ENCODE results near the gene CXCL12.

CXCL12 gene

DNA sequence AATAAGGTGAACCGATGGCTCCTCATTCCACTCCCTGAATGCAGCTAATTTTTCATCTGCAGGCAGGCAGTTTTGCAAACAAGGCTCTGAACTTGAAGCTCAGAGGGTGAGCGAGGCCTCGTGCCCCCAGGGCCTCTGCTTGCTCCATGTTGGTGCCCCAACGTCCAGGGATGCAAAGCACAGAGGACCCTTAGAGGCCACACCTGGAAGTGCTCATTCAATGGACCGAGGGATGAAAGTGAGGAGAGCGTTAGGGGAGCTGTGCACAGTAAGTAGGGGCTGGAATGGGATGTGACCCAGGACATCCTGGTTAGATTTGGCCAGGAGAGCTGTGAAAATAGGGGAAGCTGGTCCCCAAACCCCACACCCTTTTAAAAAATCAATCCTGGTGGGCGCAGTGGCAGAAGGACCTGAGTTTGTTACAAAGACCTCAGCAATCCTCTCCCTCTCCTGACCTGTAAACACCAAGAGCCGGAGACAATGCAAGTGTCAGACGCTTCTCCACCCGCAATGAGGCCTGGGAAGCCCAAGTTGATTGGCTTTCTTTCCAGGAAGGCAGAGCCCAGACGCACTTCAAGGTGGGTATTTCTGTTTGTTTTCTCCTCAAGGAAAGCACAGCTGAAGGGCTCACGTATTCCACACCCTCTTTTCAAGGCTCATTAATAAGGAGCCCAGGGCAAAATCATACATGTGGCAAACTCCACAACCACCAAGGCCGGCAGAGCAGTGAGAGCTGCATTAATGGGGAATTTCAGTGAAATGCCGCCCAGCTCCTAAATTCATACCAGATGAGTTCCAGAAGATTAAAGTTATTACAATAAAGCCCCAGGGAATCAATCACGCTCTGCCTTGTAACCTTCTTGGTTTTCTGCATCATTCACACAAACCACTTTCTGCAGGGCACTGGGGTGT lies 14.1 kb upstream of the CXCL12 start:
- H3K4me3 ChIP-seq (ENCODE audit: low read length) = no peak overlapping the region
- no peak overlapping the region for H3K9ac ChIP-seq (ENCODE audit: low read depth, low read length)
- H3K4me2 ChIP-seq (ENCODE audit: low read length) = no peak overlapping the region
- no peaks in the 10 kb centered on the region for H3K4me1 ChIP-seq (ENCODE audit: control insufficient read depth, insufficient read depth, low read length)
- H3K27me3 ChIP-seq (ENCODE audit: control insufficient read depth, insufficient read depth, low read length) = peaks cover 69% of the 10 kb centered on the region
- no peaks in the 10 kb centered on the region for H3K9me3 ChIP-seq (replicated peaks; ENCODE audit: low read length)
- no peaks in the 10 kb centered on the region for H3K36me3 ChIP-seq (ENCODE audit: insufficient read depth, low read length)

DNA sequence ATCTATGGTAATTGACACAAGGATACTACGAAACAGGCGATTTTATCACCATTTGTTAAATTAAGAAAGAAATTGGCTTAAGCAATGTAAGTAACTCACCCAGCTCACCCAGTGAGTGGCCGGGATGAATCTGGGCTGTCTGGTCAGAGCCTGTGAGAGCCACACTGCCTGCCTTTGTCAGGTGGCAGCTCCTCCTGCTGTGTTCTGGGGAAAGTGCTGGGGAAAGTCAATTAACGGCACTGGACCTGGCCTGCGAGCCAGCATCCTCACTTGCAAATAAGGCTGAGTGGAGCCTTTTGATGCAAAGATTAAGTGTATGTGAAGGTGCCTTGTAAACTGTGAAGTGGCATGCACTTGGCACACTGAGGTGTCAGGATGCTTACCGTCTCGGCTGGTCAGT lies 13.4 kb upstream of the CXCL12 start:
- H3K27me3 ChIP-seq (ENCODE audit: control insufficient read depth, insufficient read depth, low read length) = peaks cover 74% of the 10 kb centered on the region
- H3K36me3 ChIP-seq (ENCODE audit: insufficient read depth, low read length) = no peaks in the 10 kb centered on the region
- no peak overlapping the region for H3K9ac ChIP-seq (ENCODE audit: low read depth, low read length)
- no peaks in the 10 kb centered on the region for H3K9me3 ChIP-seq (replicated peaks; ENCODE audit: low read length)
- H3K4me3 ChIP-seq (ENCODE audit: low read length) = no peak overlapping the region
- H3K4me1 ChIP-seq (ENCODE audit: control insufficient read depth, insufficient read depth, low read length) = no peaks in the 10 kb centered on the region
- no peak overlapping the region for H3K4me2 ChIP-seq (ENCODE audit: low read length)

DNA sequence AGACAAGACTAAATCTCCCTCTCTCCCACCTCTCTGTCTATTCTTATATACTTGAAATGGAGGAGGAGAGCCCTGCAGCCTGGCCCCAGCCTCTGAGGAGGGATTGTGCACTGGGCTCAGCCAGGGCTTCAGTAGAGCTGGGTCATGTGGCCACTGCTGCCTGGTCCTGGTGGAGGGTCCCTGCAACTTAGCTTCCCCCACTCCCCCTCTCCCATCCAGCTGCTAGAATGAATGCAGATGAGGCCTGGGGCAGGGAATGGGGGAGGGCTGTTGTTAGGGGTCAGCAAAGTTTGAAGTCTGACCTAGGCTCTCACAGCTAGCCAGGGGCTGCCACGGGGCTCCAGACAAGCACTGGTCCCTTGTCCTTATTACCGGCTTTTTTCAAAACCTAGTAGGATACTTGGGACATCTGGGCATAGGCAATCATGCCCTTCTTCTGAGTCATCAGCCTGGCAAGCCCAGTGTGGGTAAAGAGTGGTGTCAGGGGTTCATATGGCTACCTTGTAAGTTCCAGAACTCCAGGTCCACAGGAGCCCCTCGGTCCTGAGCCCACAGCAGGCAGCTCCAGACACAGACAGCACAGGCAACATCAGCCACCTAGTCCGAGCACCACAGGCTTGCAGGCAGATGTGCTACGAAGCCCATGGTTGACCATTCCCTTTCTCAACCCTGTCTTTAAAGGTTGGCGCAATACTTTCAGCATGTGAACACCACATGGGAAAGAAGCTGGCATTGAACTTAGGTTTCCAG lies 12.8 kb upstream of the CXCL12 start:
- Histone ChIP-seq H3K27me3 (ENCODE audit: control insufficient read depth, insufficient read depth, low read length) (peaks cover 70% of the 10 kb centered on the region), H3K9me3 (replicated peaks; ENCODE audit: low read length) (no peaks in the 10 kb centered on the region), H3K4me1 (ENCODE audit: control insufficient read depth, insufficient read depth, low read length) (no peaks in the 10 kb centered on the region), H3K36me3 (ENCODE audit: insufficient read depth, low read length) (no peaks in the 10 kb centered on the region), H3K4me3 (ENCODE audit: low read length) (no peak overlapping the region), H3K4me2 (ENCODE audit: low read length) (no peak overlapping the region), H3K9ac (ENCODE audit: low read depth, low read length) (no peak overlapping the region)

DNA sequence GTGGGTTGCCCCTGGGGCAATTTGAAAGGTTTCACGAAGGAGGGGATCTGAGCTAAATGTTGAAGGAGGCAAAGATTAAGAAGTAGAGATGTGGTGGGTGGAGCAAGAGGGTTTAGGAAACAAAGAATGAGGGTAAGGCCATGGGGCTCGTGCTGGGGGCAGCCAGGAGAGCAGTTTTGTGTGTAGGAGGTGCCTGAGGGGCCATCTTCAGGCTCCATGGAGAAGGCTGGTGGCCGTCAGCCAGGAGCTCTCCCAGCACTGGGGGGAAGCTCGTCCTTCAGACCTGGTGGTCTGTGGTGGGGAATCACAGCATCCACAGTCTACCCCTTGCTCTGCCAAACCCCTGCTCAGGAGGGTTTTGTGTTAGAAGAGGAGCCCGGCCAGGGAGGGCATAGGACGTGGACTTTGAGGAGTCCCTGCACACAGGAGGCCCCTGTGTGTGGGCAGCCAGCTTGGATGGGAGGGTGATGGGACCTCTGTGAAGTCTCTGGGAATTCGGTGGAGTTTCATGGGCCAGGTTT lies 11.8 kb upstream of the CXCL12 start:
- Histone ChIP-seq H3K9me3 (replicated peaks; ENCODE audit: low read length) (no peaks in the 10 kb centered on the region), H3K36me3 (ENCODE audit: insufficient read depth, low read length) (no peaks in the 10 kb centered on the region), H3K4me1 (ENCODE audit: control insufficient read depth, insufficient read depth, low read length) (no peaks in the 10 kb centered on the region), H3K4me2 (ENCODE audit: low read length) (no peak overlapping the region), H3K27me3 (ENCODE audit: control insufficient read depth, insufficient read depth, low read length) (peaks cover 68% of the 10 kb centered on the region), H3K9ac (ENCODE audit: low read depth, low read length) (no peak overlapping the region), H3K4me3 (ENCODE audit: low read length) (no peak overlapping the region)

DNA sequence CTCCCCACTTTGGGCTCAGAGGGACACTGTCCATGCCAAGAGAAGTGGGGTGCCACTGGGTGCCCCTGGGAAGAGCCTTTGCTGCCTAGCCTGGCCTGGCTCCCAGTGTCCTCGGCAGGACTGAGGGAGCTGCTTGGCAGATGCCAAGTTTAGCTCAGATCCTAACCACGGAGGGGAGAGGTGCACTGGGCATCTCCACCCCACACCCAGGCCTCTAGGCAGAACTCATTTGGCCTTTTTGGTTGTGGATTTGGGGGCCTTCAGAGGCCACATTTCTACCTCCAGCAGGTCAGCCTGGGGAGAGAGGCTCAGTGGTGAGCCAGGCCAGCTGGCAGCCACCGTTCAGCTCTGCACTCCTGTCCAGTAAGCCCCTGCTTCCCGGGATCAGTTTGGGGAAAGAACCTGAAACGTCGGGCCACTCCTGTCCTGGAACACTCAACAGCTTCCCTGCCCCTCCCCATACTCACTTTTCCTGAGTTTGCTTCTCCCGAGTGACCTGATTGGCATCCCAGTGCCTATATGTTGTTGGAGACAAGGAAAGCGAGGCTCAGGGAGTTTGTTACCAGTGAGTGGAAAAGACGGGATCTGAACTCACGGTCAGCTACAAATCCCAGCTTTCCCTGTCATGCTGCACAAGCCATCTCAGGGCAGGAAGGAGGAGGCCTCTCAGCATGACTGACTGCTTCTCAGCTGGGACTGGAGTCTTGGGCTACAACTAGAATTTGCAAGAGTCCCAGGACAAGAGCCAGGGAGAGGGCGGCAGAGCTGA lies 11.2 kb upstream of the CXCL12 start:
- no peaks in the 10 kb centered on the region for H3K4me1 ChIP-seq (ENCODE audit: control insufficient read depth, insufficient read depth, low read length)
- H3K36me3 ChIP-seq (ENCODE audit: insufficient read depth, low read length) = no peaks in the 10 kb centered on the region
- no peak overlapping the region for H3K9ac ChIP-seq (ENCODE audit: low read depth, low read length)
- no peak overlapping the region for H3K4me3 ChIP-seq (ENCODE audit: low read length)
- no peaks in the 10 kb centered on the region for H3K9me3 ChIP-seq (replicated peaks; ENCODE audit: low read length)
- H3K4me2 ChIP-seq (ENCODE audit: low read length) = no peak overlapping the region
- peaks cover 68% of the 10 kb centered on the region for H3K27me3 ChIP-seq (ENCODE audit: control insufficient read depth, insufficient read depth, low read length)

DNA sequence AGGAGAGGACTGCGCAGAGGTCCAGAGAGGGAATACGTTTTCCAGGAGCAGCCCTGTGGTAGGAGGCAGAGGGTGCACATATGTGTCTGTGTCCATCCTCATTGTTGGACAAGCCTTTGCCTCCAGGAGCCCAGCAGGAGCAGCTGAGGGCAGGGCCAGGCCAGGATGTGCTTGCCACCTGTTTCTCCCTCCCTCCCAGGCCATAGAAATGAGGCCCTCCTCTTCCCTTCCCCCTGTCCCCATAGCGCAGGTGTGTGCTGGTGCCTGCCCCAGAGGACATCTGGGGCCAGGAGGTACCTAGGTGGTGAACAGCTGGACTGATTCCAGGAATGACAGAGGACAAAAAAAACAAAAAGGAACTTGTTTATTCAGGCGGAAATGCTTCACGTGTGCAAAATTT lies 10.5 kb upstream of the CXCL12 start:
- H3K9me3 ChIP-seq (replicated peaks; ENCODE audit: low read length) = no peaks in the 10 kb centered on the region
- H3K4me3 ChIP-seq (ENCODE audit: low read length) = no peak overlapping the region
- no peak overlapping the region for H3K4me2 ChIP-seq (ENCODE audit: low read length)
- H3K27me3 ChIP-seq (ENCODE audit: control insufficient read depth, insufficient read depth, low read length) = peaks cover 62% of the 10 kb centered on the region
- H3K4me1 ChIP-seq (ENCODE audit: control insufficient read depth, insufficient read depth, low read length) = no peaks in the 10 kb centered on the region
- no peak overlapping the region for H3K9ac ChIP-seq (ENCODE audit: low read depth, low read length)
- no peaks in the 10 kb centered on the region for H3K36me3 ChIP-seq (ENCODE audit: insufficient read depth, low read length)

DNA sequence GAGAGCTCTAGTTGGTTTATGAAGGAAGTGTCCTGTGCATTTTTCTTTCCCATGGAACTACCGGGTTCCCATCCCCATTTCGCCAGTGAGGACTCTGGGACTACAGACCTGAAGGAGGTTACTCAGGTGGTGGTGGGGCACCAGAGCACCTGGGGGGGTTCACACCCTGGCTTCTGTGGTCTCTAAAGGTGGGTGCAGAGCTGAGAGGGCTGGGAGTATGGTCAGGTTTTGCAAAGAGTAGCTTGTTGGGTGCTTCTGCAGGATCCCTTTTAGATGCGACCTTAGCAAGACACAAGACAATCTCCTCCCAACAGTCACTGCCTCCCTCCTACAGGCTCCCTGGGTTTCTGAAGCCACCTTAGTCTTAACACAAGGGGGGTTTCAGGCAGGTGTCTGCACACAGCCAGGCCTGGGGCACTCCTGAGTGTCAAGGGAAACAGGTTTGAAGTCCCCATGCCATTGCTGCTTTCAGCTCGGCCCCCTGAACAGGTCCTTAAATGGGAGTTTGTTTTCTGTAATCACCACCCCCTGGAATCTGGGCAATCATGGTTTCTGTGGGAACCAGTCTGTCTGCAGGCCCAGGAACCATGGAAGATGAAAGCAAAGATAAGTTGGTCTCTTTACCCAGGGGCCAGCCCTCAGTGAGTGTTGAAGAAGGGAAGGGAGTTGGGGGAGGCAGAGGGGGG lies 9.9 kb upstream of the CXCL12 start:
- no peaks in the 10 kb centered on the region for H3K9me3 ChIP-seq (replicated peaks; ENCODE audit: low read length)
- no peak overlapping the region for H3K4me3 ChIP-seq (ENCODE audit: low read length)
- no peak overlapping the region for H3K4me2 ChIP-seq (ENCODE audit: low read length)
- H3K27me3 ChIP-seq (ENCODE audit: control insufficient read depth, insufficient read depth, low read length) = peaks cover 56% of the 10 kb centered on the region
- H3K36me3 ChIP-seq (ENCODE audit: insufficient read depth, low read length) = no peaks in the 10 kb centered on the region
- H3K4me1 ChIP-seq (ENCODE audit: control insufficient read depth, insufficient read depth, low read length) = no peaks in the 10 kb centered on the region
- no peak overlapping the region for H3K9ac ChIP-seq (ENCODE audit: low read depth, low read length)

DNA sequence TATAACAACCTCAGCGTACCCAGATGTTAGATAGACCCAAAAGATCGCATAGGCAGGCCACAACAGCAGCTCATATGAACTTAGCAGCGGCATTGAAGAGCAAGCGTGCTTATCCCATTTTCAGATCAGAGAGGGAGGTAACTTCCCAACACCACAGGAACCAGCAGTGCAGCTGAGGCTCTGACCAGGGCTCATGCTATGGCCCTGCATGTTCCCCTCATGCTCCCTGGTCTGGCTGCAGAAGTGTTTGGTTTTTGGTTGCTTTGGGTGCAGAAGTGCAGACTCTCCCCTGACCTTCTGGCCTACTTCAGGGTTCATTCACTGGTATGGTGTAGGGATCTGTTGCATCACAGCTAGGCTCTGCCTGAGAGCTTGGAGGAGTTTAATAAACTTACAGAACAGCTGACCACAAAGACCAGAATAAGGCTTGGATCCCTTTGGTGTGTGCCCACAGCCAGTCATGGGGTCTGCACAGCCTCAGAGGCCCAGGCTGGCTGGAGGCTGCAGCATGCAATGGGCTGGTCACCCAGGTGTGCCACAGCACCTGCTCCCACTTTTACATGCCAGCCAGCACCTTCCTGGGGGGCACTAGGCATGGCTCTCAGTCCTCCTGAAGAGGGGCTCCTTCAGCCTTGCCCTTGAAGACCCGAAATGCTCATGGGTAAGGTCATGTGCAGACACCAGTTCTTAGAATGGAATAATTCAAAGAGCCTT lies 9.1 kb upstream of the CXCL12 start:
- Histone ChIP-seq H3K27me3 (ENCODE audit: control insufficient read depth, insufficient read depth, low read length) (peaks cover 48% of the 10 kb centered on the region), H3K36me3 (ENCODE audit: insufficient read depth, low read length) (no peaks in the 10 kb centered on the region), H3K9me3 (replicated peaks; ENCODE audit: low read length) (no peaks in the 10 kb centered on the region), H3K4me3 (ENCODE audit: low read length) (no peak overlapping the region), H3K4me1 (ENCODE audit: control insufficient read depth, insufficient read depth, low read length) (no peaks in the 10 kb centered on the region), H3K9ac (ENCODE audit: low read depth, low read length) (no peak overlapping the region), H3K4me2 (ENCODE audit: low read length) (no peak overlapping the region)

DNA sequence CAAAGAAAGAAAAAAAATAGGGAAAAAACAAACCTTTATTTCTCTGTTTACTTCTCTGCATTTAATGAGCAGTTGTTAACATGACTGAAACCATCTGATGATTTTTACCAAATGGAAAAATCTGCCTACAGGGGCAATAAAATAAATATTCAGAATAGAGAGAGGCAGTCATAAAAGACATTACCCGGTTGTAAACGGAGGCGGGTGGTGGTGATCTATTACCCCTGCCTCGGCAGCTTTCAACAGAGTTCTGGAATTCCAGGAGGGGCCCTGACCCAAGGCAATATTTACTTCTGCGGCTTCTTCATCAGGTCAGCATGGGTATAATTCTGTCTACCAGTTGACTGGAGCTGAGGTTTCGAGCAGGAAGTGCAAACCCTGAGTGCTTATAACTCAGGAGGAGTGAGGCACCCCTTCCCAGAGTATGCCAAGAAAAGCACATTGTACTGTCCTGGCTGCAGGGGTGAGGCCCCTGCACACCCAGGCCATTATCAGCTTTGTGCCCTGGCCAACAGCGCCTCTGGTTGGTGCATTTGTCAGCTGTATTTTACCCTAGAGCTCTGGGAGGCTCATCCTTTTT lies 8.2 kb upstream of the CXCL12 start:
- no peak overlapping the region for H3K4me2 ChIP-seq (ENCODE audit: low read length)
- H3K36me3 ChIP-seq (ENCODE audit: insufficient read depth, low read length) = no peaks in the 10 kb centered on the region
- H3K9me3 ChIP-seq (replicated peaks; ENCODE audit: low read length) = no peaks in the 10 kb centered on the region
- H3K9ac ChIP-seq (ENCODE audit: low read depth, low read length) = no peak overlapping the region
- H3K4me1 ChIP-seq (ENCODE audit: control insufficient read depth, insufficient read depth, low read length) = no peaks in the 10 kb centered on the region
- peaks cover 39% of the 10 kb centered on the region for H3K27me3 ChIP-seq (ENCODE audit: control insufficient read depth, insufficient read depth, low read length)
- H3K4me3 ChIP-seq (ENCODE audit: low read length) = no peak overlapping the region

DNA sequence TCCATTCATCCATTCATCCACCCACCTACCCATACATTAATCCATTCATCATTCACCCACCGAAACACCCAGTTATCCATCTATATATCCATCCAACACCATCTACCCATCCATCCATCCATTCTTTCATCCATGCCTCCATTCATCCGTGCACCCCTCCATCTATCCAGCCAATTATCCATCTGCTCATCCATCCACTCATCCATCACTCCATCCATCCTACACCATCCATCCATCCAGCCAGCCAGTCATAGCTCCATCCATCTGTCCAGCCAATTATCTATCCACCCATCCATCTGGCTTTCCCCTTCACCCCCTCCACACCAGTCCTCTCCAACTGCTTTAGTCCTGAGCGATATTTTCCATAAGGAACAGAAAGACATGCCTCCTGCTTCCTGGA lies 7.5 kb upstream of the CXCL12 start:
- H3K4me3 ChIP-seq (ENCODE audit: low read length) = no peak overlapping the region
- H3K27me3 ChIP-seq (ENCODE audit: control insufficient read depth, insufficient read depth, low read length) = peaks cover 35% of the 10 kb centered on the region
- H3K4me1 ChIP-seq (ENCODE audit: control insufficient read depth, insufficient read depth, low read length) = no peaks in the 10 kb centered on the region
- H3K4me2 ChIP-seq (ENCODE audit: low read length) = no peak overlapping the region
- no peak overlapping the region for H3K9ac ChIP-seq (ENCODE audit: low read depth, low read length)
- H3K9me3 ChIP-seq (replicated peaks; ENCODE audit: low read length) = no peaks in the 10 kb centered on the region
- H3K36me3 ChIP-seq (ENCODE audit: insufficient read depth, low read length) = no peaks in the 10 kb centered on the region

Data from skeletal muscle satellite cell (primary cell).